ENCODE data around the gene B3GAT1. TPM values are rescaled to one million over a fixed set of nuclear protein-coding genes. Genes with fewer than 3 reads are reported as not detected.

The B3GAT1 gene
- total RNA-seq, 1 donor from 2014 or later, result 3.5 TPM

- no peak for DNase-seq (ENCODE audit: extremely low spot score, unreplicated experiment)
- Mint-ChIP-seq H3K27ac (no peak overlapping the region), H3K9me3 (no peaks in the 10 kb centered on the region), H3K4me3 (no peak overlapping the region), H3K27me3 (no peaks in the 10 kb centered on the region), H3K36me3 (no peaks in the 10 kb centered on the region), H3K4me1 (ENCODE audit: unreplicated experiment) (no peaks in the 10 kb centered on the region)
- TF ChIP-seq CTCF (conservative IDR thresholded peaks at IDR 0.05), result no peak
Measured at GRCh38 chr11:134376150-134376921, 35.7 kb downstream of the B3GAT1 start.

- no peak for TF ChIP-seq CTCF (conservative IDR thresholded peaks at IDR 0.05)
- Mint-ChIP-seq H3K4me3 (no peak overlapping the region), H3K27ac (no peak overlapping the region), H3K9me3 (no peaks in the 10 kb centered on the region), H3K36me3 (no peaks in the 10 kb centered on the region), H3K27me3 (no peaks in the 10 kb centered on the region), H3K4me1 (ENCODE audit: unreplicated experiment) (no peaks in the 10 kb centered on the region)
- no peak for DNase-seq (ENCODE audit: extremely low spot score, unreplicated experiment)
Measured at GRCh38 chr11:134374891-134375550, 37.0 kb downstream of the B3GAT1 start.

- H3K4me1 Mint-ChIP-seq (ENCODE audit: unreplicated experiment), result no peaks in the 10 kb centered on the region
- H3K27me3 Mint-ChIP-seq, result no peaks in the 10 kb centered on the region
- no peak overlapping the region for H3K4me3 Mint-ChIP-seq
- DNase-seq (ENCODE audit: extremely low spot score, unreplicated experiment), result no peak
- H3K27ac Mint-ChIP-seq, result no peak overlapping the region
- no peak for TF ChIP-seq CTCF (conservative IDR thresholded peaks at IDR 0.05)
- H3K9me3 Mint-ChIP-seq, result no peaks in the 10 kb centered on the region
- no peaks in the 10 kb centered on the region for H3K36me3 Mint-ChIP-seq
Measured at GRCh38 chr11:134374171-134374570, 37.9 kb downstream of the B3GAT1 start.

- H3K27me3 Mint-ChIP-seq, result no peaks in the 10 kb centered on the region
- H3K4me1 Mint-ChIP-seq (ENCODE audit: unreplicated experiment), result no peaks in the 10 kb centered on the region
- H3K4me3 Mint-ChIP-seq, result no peak overlapping the region
- H3K9me3 Mint-ChIP-seq, result no peaks in the 10 kb centered on the region
- TF ChIP-seq CTCF (conservative IDR thresholded peaks at IDR 0.05), result no peak
- no peak overlapping the region for H3K27ac Mint-ChIP-seq
- H3K36me3 Mint-ChIP-seq, result no peaks in the 10 kb centered on the region
- no peak for DNase-seq (ENCODE audit: extremely low spot score, unreplicated experiment)
Measured at GRCh38 chr11:134373591-134374052, 38.4 kb downstream of the B3GAT1 start.

GRCh38 chr11:134372961-134373360 is 39.1 kb downstream of the B3GAT1 start:
- Mint-ChIP-seq H3K4me3 (no peak overlapping the region), H3K36me3 (no peaks in the 10 kb centered on the region), H3K27ac (no peak overlapping the region)

More at GRCh38 chr11:134372961-134373360, 39.1 kb downstream of the B3GAT1 start:
- no peak for TF ChIP-seq CTCF (conservative IDR thresholded peaks at IDR 0.05)
- Mint-ChIP-seq H3K9me3 (no peaks in the 10 kb centered on the region), H3K4me1 (ENCODE audit: unreplicated experiment) (no peaks in the 10 kb centered on the region), H3K27me3 (no peaks in the 10 kb centered on the region)
- DNase-seq (ENCODE audit: extremely low spot score, unreplicated experiment), result no peak

Data from type B pancreatic cell (in vitro differentiated cells).